Endodermal cell (in vitro differentiated cells): Measurements from ENCODE around the gene CDC42SE2. TPM values are rescaled to one million over a fixed set of nuclear protein-coding genes. Genes with fewer than 3 reads are reported as not detected.

Experiments
- DNase-seq: peaks from one replicate; pipeline ENCODE4 v3.0.0-alpha.2; 2017
- H3K27ac ChIP-seq: 2 replicates; pipeline ENCODE4 v1.5.1; 2013; ENCODE audit warnings: mild to moderate bottlenecking, low read depth, low read length, moderate library complexity
- H3K27me3 ChIP-seq: 2 replicates; pipeline ENCODE4 v1.6.1; 2013; ENCODE audit warnings: mild to moderate bottlenecking, low read length, moderate library complexity; ENCODE audit not compliant: insufficient read depth, control insufficient read depth, poor library complexity, severe bottlenecking
- H3K36me3 ChIP-seq: 2 replicates; pipeline ENCODE4 v1.7.0; 2013; ENCODE audit warnings: mild to moderate bottlenecking, low read length, moderate library complexity; ENCODE audit not compliant: control insufficient read depth, insufficient read depth
- H3K4me1 ChIP-seq: one replicate; pipeline ENCODE4 v1.7.0; 2013; ENCODE audit warnings: low read length; ENCODE audit not compliant: control insufficient read depth, insufficient read depth
- H3K4me3 ChIP-seq: 2 replicates; pipeline ENCODE4 v1.5.1; 2013; ENCODE audit warnings: mild to moderate bottlenecking, low read length, moderate library complexity
- H3K9ac ChIP-seq: 2 replicates; pipeline ENCODE4 v1.6.1; 2013; ENCODE audit warnings: mild to moderate bottlenecking, low read length, moderate library complexity; ENCODE audit not compliant: poor library complexity, severe bottlenecking; ENCODE audit errors: extremely low read depth
- H3K9me3 ChIP-seq: 2 replicates; pipeline ENCODE4 v1.6.1; 2013; ENCODE audit warnings: mild to moderate bottlenecking, low read length, moderate library complexity; ENCODE audit not compliant: control insufficient read depth
- H3K27ac Mint-ChIP-seq: 2 replicates; pipeline ENCODE4 v1.8.0; 2020; ENCODE audit warnings: mixed read lengths
- H3K27me3 Mint-ChIP-seq: 2 replicates; pipeline ENCODE4 v1.8.0; 2021; ENCODE audit warnings: mild to moderate bottlenecking, mixed read lengths; ENCODE audit not compliant: insufficient read depth
- H3K36me3 Mint-ChIP-seq: 2 replicates; pipeline ENCODE4 v1.8.0; 2020; ENCODE audit warnings: low read depth, mixed read lengths
- H3K4me1 Mint-ChIP-seq: 2 replicates; pipeline ENCODE4 v1.8.0; 2020; ENCODE audit warnings: mixed read lengths
- H3K4me3 Mint-ChIP-seq: 2 replicates; pipeline ENCODE4 v1.8.0; 2020; ENCODE audit warnings: mild to moderate bottlenecking, moderate library complexity, mixed read lengths
- H3K9me3 Mint-ChIP-seq: 2 replicates; pipeline ENCODE4 v1.8.0; 2020; ENCODE audit warnings: mild to moderate bottlenecking, mixed read lengths
- WGBS, 2 experiments: methylation state at CpG; one replicate each; pipeline versions ENCODE4 v1.1.5 to v1.1.7; 2013; ENCODE audit warnings: missing lambda C conversion rate in 2 of 2, mixed read lengths in 1 of 2; ENCODE audit not compliant: insufficient coverage in 1 of 2, insufficient read length in 1 of 2; 5-methylcytosine and 5-hydroxymethylcytosine counted together
- total RNA-seq, 2 donors: library from RNA; stranded (reverse); fragmentation: NEBNext Ultra II Directional in 1 of 2; extraction: Animal tissue kit (Norgen Biotek cat#: 25700) in 1 of 2; gene quantifications; 2 replicates in 1 of 2; 3 replicates in 1 of 2; pipeline ENCODE4 v1.2.1, GENCODE V29; 2021
- TF ChIP-seq, protein P1 (sequence below): fragments of 200-600 bp; sonication (generic); conservative IDR thresholded peaks from 2 replicates; pipeline ENCODE4 v1.5.0; 2021; ENCODE audit warnings: antibody characterized with exemption, mild to moderate bottlenecking

CDC42SE2 gene
- total RNA-seq, 2 donors from 2014 or later, result 28.6 to 36.4 TPM

DNA sequence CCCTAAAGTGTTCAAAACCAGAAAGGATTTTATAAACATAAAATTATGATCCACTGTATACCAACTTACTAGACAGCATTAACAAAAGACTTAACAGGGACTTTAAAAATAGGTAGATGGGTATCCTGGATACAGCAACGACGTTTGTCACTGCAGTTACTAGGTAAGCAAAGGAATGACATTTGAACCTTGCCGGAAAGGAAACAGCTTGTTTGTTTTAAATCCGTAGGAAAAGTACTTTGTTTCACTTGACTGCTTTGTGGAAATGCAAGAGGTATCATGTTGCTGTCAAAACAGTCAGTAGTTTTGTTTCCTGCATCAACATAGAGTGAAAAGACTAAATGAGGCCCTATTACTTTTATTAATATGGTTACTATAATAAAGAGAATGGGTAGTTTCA lies 122.9 kb downstream of the CDC42SE2 start:
- H3K9me3 ChIP-seq, result no peaks in the 10 kb centered on the region
- peaks cover 6% of the 10 kb centered on the region for H3K4me1 Mint-ChIP-seq
- no peak overlapping the region for H3K9ac ChIP-seq
- H3K27me3 Mint-ChIP-seq, result no peaks in the 10 kb centered on the region
- H3K9me3 Mint-ChIP-seq, result no peaks in the 10 kb centered on the region
- H3K4me3 ChIP-seq, result no peak overlapping the region
- H3K36me3 Mint-ChIP-seq, result peaks cover 18% of the 10 kb centered on the region
- DNase-seq, result no peak
- peaks cover 33% of the 10 kb centered on the region for H3K36me3 ChIP-seq
- H3K27me3 ChIP-seq, result no peaks in the 10 kb centered on the region
- 69% methylated on average over 3 to 4 of the region's 4 CpGs for WGBS, 2 experiments
- TF ChIP-seq, protein P1, sequence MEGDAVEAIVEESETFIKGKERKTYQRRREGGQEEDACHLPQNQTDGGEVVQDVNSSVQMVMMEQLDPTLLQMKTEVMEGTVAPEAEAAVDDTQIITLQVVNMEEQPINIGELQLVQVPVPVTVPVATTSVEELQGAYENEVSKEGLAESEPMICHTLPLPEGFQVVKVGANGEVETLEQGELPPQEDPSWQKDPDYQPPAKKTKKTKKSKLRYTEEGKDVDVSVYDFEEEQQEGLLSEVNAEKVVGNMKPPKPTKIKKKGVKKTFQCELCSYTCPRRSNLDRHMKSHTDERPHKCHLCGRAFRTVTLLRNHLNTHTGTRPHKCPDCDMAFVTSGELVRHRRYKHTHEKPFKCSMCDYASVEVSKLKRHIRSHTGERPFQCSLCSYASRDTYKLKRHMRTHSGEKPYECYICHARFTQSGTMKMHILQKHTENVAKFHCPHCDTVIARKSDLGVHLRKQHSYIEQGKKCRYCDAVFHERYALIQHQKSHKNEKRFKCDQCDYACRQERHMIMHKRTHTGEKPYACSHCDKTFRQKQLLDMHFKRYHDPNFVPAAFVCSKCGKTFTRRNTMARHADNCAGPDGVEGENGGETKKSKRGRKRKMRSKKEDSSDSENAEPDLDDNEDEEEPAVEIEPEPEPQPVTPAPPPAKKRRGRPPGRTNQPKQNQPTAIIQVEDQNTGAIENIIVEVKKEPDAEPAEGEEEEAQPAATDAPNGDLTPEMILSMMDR, result no peak
- no peak overlapping the region for H3K27ac ChIP-seq
- no peak overlapping the region for H3K4me3 Mint-ChIP-seq
- H3K27ac Mint-ChIP-seq, result no peak overlapping the region
- peaks cover 3% of the 10 kb centered on the region for H3K4me1 ChIP-seq

DNA sequence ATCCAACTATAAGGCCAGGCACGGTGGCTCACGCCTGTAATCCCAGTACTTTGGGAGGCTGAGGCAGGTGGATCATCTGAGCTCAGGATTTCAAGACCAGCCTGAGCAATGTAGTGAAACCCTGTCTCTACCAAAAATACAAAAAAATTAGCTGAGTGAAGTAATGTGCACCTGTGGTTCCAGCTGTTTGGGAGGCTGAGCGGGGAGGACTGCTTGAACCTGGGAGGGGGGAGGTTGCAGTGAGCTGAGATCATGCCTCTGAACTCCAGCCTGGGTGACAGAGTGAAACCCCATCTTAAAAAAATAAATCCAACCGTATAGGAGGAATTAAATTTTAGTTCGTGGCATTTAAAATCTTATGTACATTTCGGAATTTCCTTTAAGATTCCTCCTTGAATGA lies 123.4 kb downstream of the CDC42SE2 start:
- Mint-ChIP-seq H3K36me3 (peaks cover 21% of the 10 kb centered on the region), H3K27me3 (no peaks in the 10 kb centered on the region), H3K4me3 (no peak overlapping the region), H3K9me3 (no peaks in the 10 kb centered on the region), H3K27ac (no peak overlapping the region), H3K4me1 (peaks cover 5% of the 10 kb centered on the region)
- TF ChIP-seq, protein P1, result no peak
- H3K9me3 ChIP-seq, result no peaks in the 10 kb centered on the region
- 94 to 98% methylated on average over 5 to 6 of the region's 6 CpGs for WGBS, 2 experiments
- peaks cover 3% of the 10 kb centered on the region for H3K4me1 ChIP-seq
- H3K27ac ChIP-seq, result no peak overlapping the region
- no peaks in the 10 kb centered on the region for H3K27me3 ChIP-seq
- H3K9ac ChIP-seq, result no peak overlapping the region
- no peak for DNase-seq
- peaks cover 38% of the 10 kb centered on the region for H3K36me3 ChIP-seq
- no peak overlapping the region for H3K4me3 ChIP-seq

DNA sequence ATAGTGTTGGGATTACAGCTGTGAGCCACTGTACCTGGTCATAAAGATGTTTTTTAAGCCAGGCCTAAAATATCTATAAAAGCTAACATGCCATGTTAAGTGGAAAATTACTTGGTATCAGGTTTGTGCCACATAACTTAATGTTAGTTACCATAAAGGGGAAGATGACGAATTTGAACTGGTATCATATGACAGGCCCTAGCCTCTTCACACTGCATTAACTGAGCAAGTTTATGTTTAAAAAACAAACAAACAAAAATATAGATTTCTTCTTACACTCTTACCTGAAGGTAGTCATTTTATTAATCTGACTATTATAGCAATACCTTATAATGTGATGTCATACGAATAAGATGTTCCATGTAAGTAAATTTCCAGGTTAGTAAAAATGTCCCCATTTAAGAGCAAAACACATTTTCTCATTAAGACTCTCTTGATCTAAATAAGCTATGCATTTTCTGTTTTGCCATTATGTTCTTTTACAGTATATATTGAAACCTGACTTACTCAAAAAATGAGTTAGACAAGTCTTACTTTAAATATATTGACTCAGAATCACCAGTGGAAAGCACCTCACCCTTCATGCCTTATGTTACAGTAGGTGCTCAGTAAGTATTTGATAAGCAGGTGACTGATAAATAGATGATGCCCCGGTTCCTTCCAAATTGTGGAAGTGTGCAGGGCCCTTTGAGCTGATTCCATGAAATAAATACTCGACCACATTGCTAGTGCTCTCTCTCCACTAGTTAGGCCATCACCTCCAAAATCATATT lies 125.4 kb downstream of the CDC42SE2 start:
- TF ChIP-seq, protein P1, result no peak
- Mint-ChIP-seq H3K36me3 (peaks cover 34% of the 10 kb centered on the region), H3K27me3 (no peaks in the 10 kb centered on the region), H3K27ac (no peak overlapping the region), H3K9me3 (no peaks in the 10 kb centered on the region), H3K4me1 (peaks cover 1% of the 10 kb centered on the region), H3K4me3 (no peak overlapping the region)
- H3K4me1 ChIP-seq, result peaks cover 1% of the 10 kb centered on the region
- DNase-seq, result no peak
- 92% methylated on average over 4 of the region's 4 CpGs; no CpG with 5 or more reads in 1 of the 2 experiments for WGBS, 2 experiments
- no peak overlapping the region for H3K27ac ChIP-seq
- H3K9ac ChIP-seq, result no peak overlapping the region
- H3K4me3 ChIP-seq, result no peak overlapping the region
- H3K27me3 ChIP-seq, result no peaks in the 10 kb centered on the region
- H3K36me3 ChIP-seq, result peaks cover 58% of the 10 kb centered on the region
- H3K9me3 ChIP-seq, result no peaks in the 10 kb centered on the region
